ENCODE results near the gene PANX2.

DNA sequence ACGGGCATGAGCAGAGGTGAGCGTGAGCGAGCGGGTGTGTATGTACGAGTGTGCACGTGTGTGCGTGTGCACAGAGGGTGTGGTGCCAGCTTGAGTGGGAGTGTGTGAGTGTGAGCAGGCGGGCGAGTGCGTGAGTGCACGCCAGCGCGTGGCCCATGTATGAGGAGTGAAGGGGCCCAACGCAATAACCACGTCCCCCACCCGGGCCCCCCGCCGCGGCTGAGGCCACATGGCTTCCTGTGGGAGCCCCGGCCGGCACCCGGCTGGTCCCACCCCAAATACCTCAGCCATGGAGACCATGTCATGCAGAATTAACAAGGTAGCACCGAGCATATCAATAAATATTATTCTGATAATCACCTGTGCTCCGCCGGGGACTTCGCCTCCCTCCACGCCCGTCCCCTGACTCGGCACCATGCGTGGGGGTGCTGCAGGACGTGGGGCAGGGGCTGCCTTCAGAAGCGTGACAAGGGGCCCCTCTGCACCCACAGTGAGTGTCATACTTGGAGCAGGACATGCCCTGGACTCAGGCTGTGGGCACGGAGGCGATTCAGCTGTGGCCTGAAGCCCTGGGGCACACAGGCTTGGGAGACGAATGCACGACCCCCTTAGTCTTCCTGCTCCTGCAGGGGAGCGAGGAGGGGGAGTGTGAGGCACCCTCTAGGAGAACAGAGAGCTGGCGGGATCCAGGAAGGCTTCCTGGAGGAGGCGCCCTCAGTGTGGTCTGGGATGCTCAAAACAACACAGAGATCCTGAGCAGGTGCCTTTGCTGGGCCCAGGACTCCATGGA is 9.6 kb downstream of the PANX2 start:
- TF ChIP-seq, protein P1, sequence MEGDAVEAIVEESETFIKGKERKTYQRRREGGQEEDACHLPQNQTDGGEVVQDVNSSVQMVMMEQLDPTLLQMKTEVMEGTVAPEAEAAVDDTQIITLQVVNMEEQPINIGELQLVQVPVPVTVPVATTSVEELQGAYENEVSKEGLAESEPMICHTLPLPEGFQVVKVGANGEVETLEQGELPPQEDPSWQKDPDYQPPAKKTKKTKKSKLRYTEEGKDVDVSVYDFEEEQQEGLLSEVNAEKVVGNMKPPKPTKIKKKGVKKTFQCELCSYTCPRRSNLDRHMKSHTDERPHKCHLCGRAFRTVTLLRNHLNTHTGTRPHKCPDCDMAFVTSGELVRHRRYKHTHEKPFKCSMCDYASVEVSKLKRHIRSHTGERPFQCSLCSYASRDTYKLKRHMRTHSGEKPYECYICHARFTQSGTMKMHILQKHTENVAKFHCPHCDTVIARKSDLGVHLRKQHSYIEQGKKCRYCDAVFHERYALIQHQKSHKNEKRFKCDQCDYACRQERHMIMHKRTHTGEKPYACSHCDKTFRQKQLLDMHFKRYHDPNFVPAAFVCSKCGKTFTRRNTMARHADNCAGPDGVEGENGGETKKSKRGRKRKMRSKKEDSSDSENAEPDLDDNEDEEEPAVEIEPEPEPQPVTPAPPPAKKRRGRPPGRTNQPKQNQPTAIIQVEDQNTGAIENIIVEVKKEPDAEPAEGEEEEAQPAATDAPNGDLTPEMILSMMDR (IDR thresholded peaks at IDR 0.05), result no peak
- no peak for TF ChIP-seq POLR2A (IDR thresholded peaks at IDR 0.05)

Measured in breast epithelium (tissue), 3 donors.